HepG2 (cell line): ENCODE results near the gene TAF11. TPM values are rescaled to one million over a fixed set of nuclear protein-coding genes. Genes with fewer than 3 reads are reported as not detected.

Source experiments
- ATAC-seq: fragments of 200-7000 bp; cut with Tn5 transposase; 3 replicates; pipeline ENCODE4 v1.9.1; 2020; ENCODE audit warnings: mild to moderate bottlenecking, moderate library complexity
- BruUV-seq: library from RNA; stranded (reverse); fragments of 400-500 nt; replicated peaks from 2 replicates; lab custom pipeline; 2021; lab: Mats Ljungman, UMichigan
- CTCF ChIA-PET: fragments of 300-600 bp; formaldehyde crosslinking; extraction: SDS; loops from one replicate; lab custom pipeline; 2021; ENCODE audit warnings: low total read pairs, inconsistent platforms, low intra/inter-chr PET ratio; lab: Yijun Ruan, JAX
- POLR2A ChIA-PET: fragments of 350-600 bp; sonication (Branson Sonifier 250); formaldehyde crosslinking; loops from one replicate; lab custom pipeline; 2020; ENCODE audit warnings: antibody characterized with exemption, inconsistent platforms; lab: Yijun Ruan, JAX
- DNase-seq: peaks from one replicate; pipeline ENCODE4 v3.0.0-alpha.2; 2015; ENCODE audit warnings: low spot score
- FAIRE-seq: peaks from 3 replicates; lab custom pipeline; 2011; peaks lifted over from hg19 to GRCh38; lab: Jason Lieb, UNC
- H2AFZ ChIP-seq: one replicate; pipeline ENCODE4 v1.6.1; 2011; ENCODE audit warnings: low read length, inconsistent platforms
- H3K27ac ChIP-seq: fragments of 300-600 bp; 3 replicates; pipeline ENCODE4 v1.8.0; 2011; ENCODE audit warnings: mixed run types, mild to moderate bottlenecking, mixed read lengths, low read length, inconsistent platforms; ENCODE audit not compliant: insufficient read depth; ENCODE audit errors: extremely low read length
- H3K27me3 ChIP-seq, 2 experiments: fragments of 200-600 bp in 1 of 2; 2 replicates in 1 of 2; 3 replicates in 1 of 2; pipeline versions ENCODE4 v1.6.0 to v1.8.0; 2011; ENCODE audit warnings: low read length in 2 of 2, mild to moderate bottlenecking in 2 of 2, moderate library complexity in 2 of 2, inconsistent platforms in 1 of 2; ENCODE audit not compliant: insufficient read depth in 2 of 2, control insufficient read depth in 1 of 2
- H3K36me3 ChIP-seq, 2 experiments: fragments of 200-600 bp in 1 of 2; replicated peaks in 1 of 2; 2 replicates in 1 of 2; 3 replicates in 1 of 2; pipeline versions ENCODE4 v1.5.1 to v1.8.0; 2011; ENCODE audit warnings: low read length in 2 of 2, inconsistent platforms in 1 of 2; ENCODE audit not compliant: insufficient read depth in 2 of 2, control insufficient read depth in 1 of 2
- H3K4me1 ChIP-seq: 2 replicates; pipeline ENCODE4 v1.5.1; 2012; ENCODE audit warnings: low read length, inconsistent platforms; ENCODE audit not compliant: insufficient read depth
- H3K4me2 ChIP-seq: 2 replicates; pipeline ENCODE4 v1.6.0; 2011; ENCODE audit warnings: low read depth, low read length, inconsistent platforms
- H3K4me3 ChIP-seq, 3 experiments: fragments of 200-600 bp in 1 of 3; sonication (generic), shearing (Covaris generic) in 1 of 3; replicated peaks in 1 of 3; 2 replicates each; pipeline ENCODE4 v1.5.1; 2011 to 2016; ENCODE audit warnings: low read length in 3 of 3, inconsistent platforms in 2 of 3, low read depth in 2 of 3, mild to moderate bottlenecking in 2 of 3, control low read depth in 1 of 3, mixed read lengths in 1 of 3; ENCODE audit not compliant: insufficient read depth in 1 of 3
- H3K79me2 ChIP-seq: one replicate; pipeline ENCODE4 v1.6.1; 2011; ENCODE audit warnings: low read length, inconsistent platforms; ENCODE audit not compliant: insufficient read depth
- H3K9ac ChIP-seq: 2 replicates; pipeline ENCODE4 v1.6.0; 2011; ENCODE audit warnings: mild to moderate bottlenecking, low read depth, low read length, inconsistent platforms; ENCODE audit not compliant: insufficient read depth
- H3K9me3 ChIP-seq: 2 replicates; pipeline ENCODE4 v1.5.1; 2012; ENCODE audit warnings: mild to moderate bottlenecking, low read length
- H4K20me1 ChIP-seq: 2 replicates; pipeline ENCODE4 v1.6.0; 2011; ENCODE audit warnings: inconsistent platforms, mild to moderate bottlenecking, low read length, moderate library complexity; ENCODE audit not compliant: insufficient read depth
- ARNT2 ChIP-seq: sonication (generic); formaldehyde crosslinking; IDR thresholded peaks from 2 replicates; pipeline ENCODE4 v1.8.0; 2022; ENCODE audit warnings: mild to moderate bottlenecking, low read depth, missing genetic modification reagents, moderate library complexity
- DNMT1 ChIP-seq: sonication (generic); formaldehyde crosslinking; IDR thresholded peaks from 2 replicates; pipeline ENCODE4 v1.5.1; 2020; ENCODE audit warnings: mild to moderate bottlenecking, missing genetic modification reagents
- GZF1 ChIP-seq: sonication (generic); formaldehyde crosslinking; IDR thresholded peaks from 2 replicates; pipeline ENCODE4 v1.5.1; 2020; ENCODE audit warnings: mild to moderate bottlenecking, missing genetic modification reagents
- HNRNPK ChIP-seq: fragments of 200-400 bp; formaldehyde crosslinking; IDR thresholded peaks from 2 replicates; pipeline ENCODE4 v1.6.1; 2018; ENCODE audit warnings: low read length, low read depth, moderate library complexity, mild to moderate bottlenecking; ENCODE audit not compliant: poor library complexity, severe bottlenecking
- MXD1 ChIP-seq: sonication (generic); formaldehyde crosslinking; IDR thresholded peaks from 2 replicates; pipeline ENCODE4 v1.4.0; 2020; ENCODE audit warnings: mild to moderate bottlenecking, missing genetic modification reagents
- NCOA1 ChIP-seq: sonication (generic); formaldehyde crosslinking; IDR thresholded peaks from 2 replicates; pipeline ENCODE4 v1.9.0; 2021; ENCODE audit warnings: missing genetic modification reagents
- TBP ChIP-seq: sonication (generic); formaldehyde crosslinking; IDR thresholded peaks from 2 replicates; pipeline ENCODE4 v1.5.0; 2020; ENCODE audit warnings: missing genetic modification reagents
- YEATS4 ChIP-seq: sonication (generic); formaldehyde crosslinking; IDR thresholded peaks from 2 replicates; pipeline ENCODE4 v1.4.0; 2020; ENCODE audit warnings: missing genetic modification reagents, borderline replicate concordance
- ZMAT3 ChIP-seq: sonication (generic); formaldehyde crosslinking; conservative IDR thresholded peaks from 2 replicates; pipeline ENCODE4 v1.7.0; 2021; ENCODE audit warnings: missing genetic modification reagents
- ZNF207 ChIP-seq: fragments of 450-650 bp; IDR thresholded peaks from 2 replicates; pipeline ENCODE4 v1.6.1; 2016; ENCODE audit warnings: antibody characterized with exemption, borderline replicate concordance
- ZNF557 ChIP-seq: sonication (generic); formaldehyde crosslinking; IDR thresholded peaks from 2 replicates; pipeline ENCODE4 v1.4.0; 2020; ENCODE audit warnings: missing genetic modification reagents
- in situ Hi-C: cut with HindIII; loops from 2 replicates; pipeline ENCODE4 v1.10.0; 2017; ENCODE audit warnings: low pct_unique_long_range_greater_than_20kb; ENCODE audit not compliant: extremely low pct_ligation_motif_present
- intact Hi-C: fragments of 100-400 bp; cut with micrococcal nuclease; formaldehyde crosslinking; loops from one replicate; pipeline ENCODE4 v1.10.0; 2022; ENCODE audit not compliant: unreplicated experiment
- polyA plus RNA-seq, 8 experiments: library from polyadenylated mRNA; depleted of rRNA in 3 of 8; stranded (reverse) in 7 of 8; unstranded in 1 of 8; fragments of >200 nt; fragmentation: Illumina TruSeq in 4 of 8; extraction: Trizol in 4 of 8; gene quantifications; 2 replicates each; pipeline versions ENCODE4 v1.2.1 to v1.2.3, GENCODE V29; 2011 to 2016; ENCODE audit warnings: low read depth in 4 of 8, missing spikeins in 1 of 8, mixed read lengths in 1 of 8; ENCODE audit not compliant: insufficient read depth in 1 of 8
- total RNA-seq, 5 experiments: library from RNA; depleted of rRNA; stranded (reverse); fragments of >200 nt; fragmentation: Illumina TruSeq; extraction: Trizol; gene quantifications; 2 replicates each; pipeline ENCODE4 v1.2.3, GENCODE V29; 2016; ENCODE audit warnings: low read depth in 1 of 5
- TF ChIP-seq, protein P1 (sequence below): sonication (generic); formaldehyde crosslinking; IDR thresholded peaks from 2 replicates; pipeline ENCODE4 v1.8.0; 2022; ENCODE audit warnings: mild to moderate bottlenecking, missing genetic modification reagents, moderate library complexity

Gene TAF11
- total and polyA plus RNA-seq, 2 of the 13 experiments (the other 11 are each of a cell fraction or from before 2014, with no cell fraction given): 35.4 to 73.6 TPM

DNA sequence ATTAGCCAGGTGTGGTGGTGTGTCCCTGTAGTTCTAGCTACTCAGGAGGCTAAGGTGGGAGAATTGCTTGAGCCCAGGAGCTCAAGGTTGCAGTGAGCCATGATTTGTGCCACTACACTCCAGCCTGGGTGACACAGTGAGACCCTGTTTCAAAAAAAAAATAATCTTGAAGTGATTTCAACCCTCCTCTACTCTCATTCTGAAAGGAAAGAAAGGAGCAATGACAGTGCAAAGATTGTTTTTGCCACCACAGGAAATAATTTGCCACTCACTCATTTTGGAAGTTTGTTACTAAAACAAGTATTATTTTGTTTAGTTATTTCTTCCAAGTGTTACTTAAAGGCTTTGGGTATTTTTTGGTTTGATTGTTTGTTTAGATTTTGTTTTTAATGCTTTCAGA is 50.3 kb downstream of the TAF11 start:
- BruUV-seq: no TSS peak
- Histone ChIP-seq H2AFZ (no peak overlapping the region), H3K9ac (no peak overlapping the region), H3K36me3 (peaks cover 34 to 67% of the 10 kb centered on the region in 2 experiments), H3K4me2 (no peak overlapping the region), H3K27me3 (no peaks in the 10 kb centered on the region), H4K20me1 (no peaks in the 10 kb centered on the region)
- in situ Hi-C loops (no loop called here), intact Hi-C loops (no loop called here)
- ATAC-seq (no peak), FAIRE-seq (no peak)
- CTCF ChIA-PET: no interaction called here
- no peak for TF ChIP-seq ZMAT3 (CRISPR knock-in tag)
- TF ChIP-seq MXD1 (CRISPR knock-in tag): no peak
- TF ChIP-seq ZNF207: no peak
- TF ChIP-seq HNRNPK: no peak
- TF ChIP-seq, protein P1, sequence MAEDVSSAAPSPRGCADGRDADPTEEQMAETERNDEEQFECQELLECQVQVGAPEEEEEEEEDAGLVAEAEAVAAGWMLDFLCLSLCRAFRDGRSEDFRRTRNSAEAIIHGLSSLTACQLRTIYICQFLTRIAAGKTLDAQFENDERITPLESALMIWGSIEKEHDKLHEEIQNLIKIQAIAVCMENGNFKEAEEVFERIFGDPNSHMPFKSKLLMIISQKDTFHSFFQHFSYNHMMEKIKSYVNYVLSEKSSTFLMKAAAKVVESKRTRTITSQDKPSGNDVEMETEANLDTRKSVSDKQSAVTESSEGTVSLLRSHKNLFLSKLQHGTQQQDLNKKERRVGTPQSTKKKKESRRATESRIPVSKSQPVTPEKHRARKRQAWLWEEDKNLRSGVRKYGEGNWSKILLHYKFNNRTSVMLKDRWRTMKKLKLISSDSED (CRISPR knock-in tag): no peak
- no peak for TF ChIP-seq ZNF557 (CRISPR knock-in tag)
- no peak for TF ChIP-seq GZF1 (CRISPR knock-in tag)
- no peak for TF ChIP-seq NCOA1 (CRISPR knock-in tag)
- TF ChIP-seq YEATS4 (CRISPR knock-in tag): no peak
- TF ChIP-seq ARNT2 (CRISPR knock-in tag): no peak
- no peak for TF ChIP-seq DNMT1 (CRISPR knock-in tag)
- no peak for TF ChIP-seq TBP (CRISPR knock-in tag)
- TF ChIP-seq, all 625 proteins: peak for 0
- POLR2A ChIA-PET: no interaction called here
- no peak for DNase-seq
- Histone ChIP-seq H3K4me3 (no peak overlapping the region), H3K79me2 (no peaks in the 10 kb centered on the region), H3K27ac (no peak overlapping the region), H3K9me3 (no peaks in the 10 kb centered on the region), H3K4me1 (no peaks in the 10 kb centered on the region)
